Astrocyte of the spinal cord (primary cell): ENCODE results near the gene PADI2.
"Not testable (repeated sequence)": the region's sequence is repeated elsewhere in the genome, so short reads cannot be mapped to it uniquely, and the experiment has no call there.

Source experiments
- DNase-seq: peaks from one replicate; pipeline ENCODE4 v3.0.0; 2011; ENCODE audit warnings: low read depth, low spot score
- H3K4me3 ChIP-seq: 2 replicates; pipeline ENCODE4 v1.5.1; 2011; ENCODE audit warnings: low read depth, mild to moderate bottlenecking, low read length, moderate library complexity
- CTCF ChIP-seq: IDR thresholded peaks from 2 replicates; pipeline ENCODE4 v1.5.1; 2012; ENCODE audit warnings: low read depth, mild to moderate bottlenecking, low read length, inconsistent platforms
- in situ Hi-C: cut with HindIII; loops from 2 replicates; pipeline ENCODE4 v1.10.0; 2017; ENCODE audit warnings: low sequenced_read_pairs

PADI2 gene

GRCh38 chr1:17065666-17066065 lies 53.6 kb downstream of the PADI2 start:
- in situ Hi-C loops = no loop called here
- no peak for DNase-seq
- no peak overlapping the region for H3K4me3 ChIP-seq
- TF ChIP-seq CTCF = no peak

GRCh38 chr1:17062751-17063150 lies 56.5 kb downstream of the PADI2 start:
- H3K4me3 ChIP-seq, in situ Hi-C loops, DNase-seq: not testable (repeated sequence)

GRCh38 chr1:17061892-17062291 lies 57.4 kb downstream of the PADI2 start:
- TF ChIP-seq CTCF = no peak
- in situ Hi-C loops = no loop called here
- DNase-seq = no peak
- no peak overlapping the region for H3K4me3 ChIP-seq

GRCh38 chr1:17061486-17061885 lies 57.8 kb downstream of the PADI2 start:
- in situ Hi-C loops = no loop called here
- H3K4me3 ChIP-seq = no peak overlapping the region
- no peak for TF ChIP-seq CTCF
- DNase-seq = no peak

- in situ Hi-C loops = no loop called here
- no peak overlapping the region for H3K4me3 ChIP-seq
- no peak for DNase-seq
- TF ChIP-seq CTCF = no peak
Measured at GRCh38 chr1:17060306-17060749, 58.9 kb downstream of the PADI2 start.

DNA sequence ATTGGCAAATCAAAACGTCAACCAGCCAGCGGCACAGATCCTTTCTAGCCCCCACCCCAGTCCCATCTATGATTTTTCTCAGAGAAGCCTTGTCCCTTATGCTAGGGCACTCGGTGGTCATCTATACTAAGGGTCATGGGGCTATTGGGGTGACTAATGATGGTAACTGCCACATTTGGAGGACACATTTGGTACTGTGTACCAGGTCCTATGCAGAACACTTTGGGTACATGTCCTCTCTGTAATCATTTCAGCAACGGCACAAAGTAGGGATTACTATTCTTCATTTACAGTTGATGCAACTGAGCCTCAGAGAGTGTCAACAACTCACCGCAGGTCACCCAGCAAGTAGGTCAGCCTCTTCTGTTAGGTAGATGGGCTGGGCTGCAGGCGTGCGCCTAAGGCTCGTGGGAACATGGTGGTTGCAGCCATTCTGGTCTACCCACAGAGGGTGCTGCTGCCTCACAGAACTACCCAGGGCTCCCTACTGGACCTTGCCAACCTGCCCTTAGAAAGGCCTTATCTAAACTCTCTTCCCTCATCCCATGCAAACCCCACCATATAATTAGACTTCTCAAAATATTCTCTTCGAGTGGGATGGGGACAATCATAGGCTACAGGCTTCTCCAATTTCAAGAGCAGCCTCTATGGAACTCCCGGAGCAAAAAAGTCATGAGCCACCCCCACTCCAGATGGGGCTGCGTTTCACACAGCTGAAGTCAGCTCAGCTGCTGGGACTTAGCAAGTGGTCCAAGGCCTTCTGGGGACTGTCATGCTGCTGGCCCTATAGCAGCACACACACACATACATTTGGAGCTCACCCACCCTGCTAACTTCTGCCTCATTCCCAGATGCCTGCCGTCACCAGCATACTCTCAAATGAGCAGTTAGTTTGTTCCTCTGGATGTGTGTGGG lies 59.6 kb downstream of the PADI2 start:
- TF ChIP-seq CTCF = peak; percentile 89
- no peak overlapping the region for H3K4me3 ChIP-seq
- in situ Hi-C loops = no loop called here
- peak; percentile 68 for DNase-seq

- DNase-seq = no peak
- no peak for TF ChIP-seq CTCF
- in situ Hi-C loops = no loop called here
- H3K4me3 ChIP-seq = no peak overlapping the region
Measured at GRCh38 chr1:17056551-17056950, 62.7 kb downstream of the PADI2 start.
